PC-3 (cell line): ENCODE data around the gene SHROOM1.

Experiments
- EZH2 ChIP-seq: fragments of 300-600 bp; sonication (generic); IDR thresholded peaks from one replicate; pipeline ENCODE4 v1.6.1; 2017; ENCODE audit warnings: antibody characterized with exemption, mild to moderate bottlenecking, low read length; ENCODE audit not compliant: unreplicated experiment
- EZH2phosphoT487 ChIP-seq: fragments of 300-600 bp; sonication (generic); IDR thresholded peaks from 2 replicates; pipeline ENCODE4 v1.6.1; 2018; ENCODE audit warnings: mild to moderate bottlenecking, antibody characterized with exemption, low read length, borderline replicate concordance

DNA sequence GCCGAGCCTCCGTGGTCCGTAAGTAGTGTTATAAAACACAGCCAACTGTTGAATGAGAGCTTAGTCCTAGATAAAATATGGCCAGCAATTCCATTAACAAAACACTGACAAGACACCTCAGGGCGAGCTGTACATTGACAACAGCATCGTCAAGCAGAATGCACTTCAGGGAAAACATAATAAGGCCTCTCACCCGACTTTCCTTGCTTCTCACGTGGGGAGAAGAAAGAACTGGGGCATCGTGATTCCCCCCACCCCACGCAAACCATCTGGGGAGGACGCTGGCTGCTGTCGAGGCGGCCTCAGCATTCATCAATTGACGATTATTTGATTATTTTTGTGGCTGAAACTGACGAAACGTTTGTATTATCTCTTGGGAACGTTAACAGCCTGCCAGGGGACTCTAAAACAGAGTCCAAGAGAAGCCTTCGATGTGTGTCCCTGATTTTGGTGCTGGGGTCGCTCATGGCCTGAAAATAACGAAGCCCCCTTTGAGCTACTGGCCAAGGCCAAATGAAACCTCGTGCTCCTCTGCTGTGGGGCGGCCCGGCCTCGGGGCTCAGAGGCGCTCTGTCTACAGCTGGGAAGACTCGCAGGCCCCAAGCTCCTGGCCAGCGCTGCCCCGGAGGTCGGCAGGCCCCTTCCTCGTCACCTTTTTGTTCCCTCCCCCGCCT is 35.4 kb upstream of the SHROOM1 start:
- no peak for TF ChIP-seq EZH2phosphoT487
- no peak for TF ChIP-seq EZH2
